GDM1 (cell line): ENCODE measurements around the gene NEIL3.
"Not testable (repeated sequence)": the region's sequence is repeated elsewhere in the genome, so short reads cannot be mapped to it uniquely, and the experiment has no call there.

ENCODE experiments used
- DNase-seq: peaks from one replicate; lab custom pipeline; 2025; lab: John Stamatoyannopoulos, UW

Gene NEIL3

DNA sequence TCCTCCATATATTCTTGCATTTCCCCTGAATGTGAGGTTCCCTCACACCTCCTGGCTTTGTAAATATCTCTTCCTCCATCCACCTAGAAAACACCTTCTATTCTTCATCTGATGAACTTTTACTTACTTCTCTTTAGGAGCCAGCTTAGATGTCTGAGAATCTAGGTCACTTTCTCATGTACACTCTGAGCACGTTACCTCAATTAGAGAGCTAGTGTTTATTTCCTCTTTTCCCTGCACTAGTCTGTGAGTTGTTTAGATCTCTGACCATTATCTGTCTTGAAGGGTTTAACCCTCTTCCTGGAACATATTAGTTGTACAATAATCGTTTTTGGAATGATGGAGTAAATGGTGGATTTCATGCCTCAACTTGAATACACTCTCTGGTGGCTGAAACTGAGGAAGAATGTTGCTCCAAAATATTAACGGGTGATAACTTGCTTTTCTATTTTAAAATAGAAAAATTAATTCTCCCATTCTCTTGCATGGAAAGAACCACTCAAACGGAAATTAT is 8.5 kb upstream of the NEIL3 start:
- no peak for DNase-seq

DNA sequence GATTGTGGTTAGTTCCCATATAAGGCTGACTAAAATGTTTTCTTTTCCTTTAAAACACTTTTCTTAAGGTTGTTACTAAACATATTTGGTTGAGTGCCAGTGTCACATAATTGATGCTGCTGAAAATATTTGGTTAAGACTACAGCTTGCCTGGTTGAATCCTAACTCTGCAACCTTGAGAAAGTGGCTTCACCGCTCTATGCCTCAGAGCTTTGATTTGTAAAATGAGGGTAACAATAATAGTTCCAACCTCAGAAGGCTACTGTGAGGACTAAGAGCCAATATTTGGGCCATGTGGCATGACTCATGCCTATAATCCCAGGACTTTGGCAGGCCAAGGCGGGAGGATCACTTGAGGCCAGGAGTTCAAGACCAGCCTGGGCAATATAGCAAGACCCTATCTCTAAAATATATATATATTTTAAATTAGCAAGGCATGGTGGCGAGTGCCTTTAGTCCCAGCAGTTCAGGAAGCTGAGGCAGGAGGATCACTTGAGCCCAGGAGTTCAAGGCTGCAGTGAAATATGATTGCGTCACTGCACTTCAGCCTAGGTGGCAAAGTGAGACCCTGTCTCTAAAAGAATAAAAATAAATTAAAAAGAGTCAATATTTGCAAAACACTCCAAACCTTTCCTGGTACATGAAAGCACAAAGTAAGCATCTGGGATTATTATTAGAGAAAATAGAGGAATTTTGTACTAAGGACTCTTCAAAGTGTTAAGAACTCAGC is 7.1 kb upstream of the NEIL3 start:
- DNase-seq = no peak

DNA sequence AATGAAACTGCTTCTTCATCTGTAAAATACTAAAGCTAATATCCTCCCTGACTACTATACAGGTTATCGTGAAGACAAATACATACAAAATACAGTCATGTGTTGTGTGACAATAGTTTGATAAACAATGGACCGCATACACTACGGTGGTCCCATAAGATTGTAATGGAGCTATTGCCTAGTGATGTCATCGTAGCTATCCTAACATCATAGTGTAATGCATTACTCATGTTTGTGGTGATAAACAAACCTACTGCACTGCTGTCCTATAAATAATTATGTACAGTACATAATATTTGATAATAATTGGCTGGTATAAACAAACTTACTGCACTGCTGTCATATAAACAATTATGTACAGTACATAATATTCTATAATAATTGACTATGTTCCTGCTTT is 5.6 kb upstream of the NEIL3 start:
- DNase-seq = no peak

DNA sequence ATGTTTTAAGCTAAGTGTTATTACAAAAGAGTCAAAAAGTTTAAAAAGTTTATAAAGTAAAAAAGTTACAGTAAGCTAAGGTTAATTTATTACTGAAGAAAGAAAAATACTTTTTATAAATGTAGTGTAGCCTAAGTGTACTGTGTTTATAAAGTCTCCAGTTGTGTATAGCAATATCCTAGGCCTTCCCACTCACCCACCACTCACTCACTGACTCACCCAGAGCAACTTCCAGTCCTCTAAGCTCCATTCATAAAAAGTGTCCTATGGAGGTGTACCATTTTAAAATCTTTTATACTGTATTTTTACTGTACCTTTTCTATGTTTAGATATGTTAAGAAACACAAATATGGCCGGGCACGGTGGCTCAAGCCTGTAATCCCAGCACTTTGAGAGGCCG is 4.8 kb upstream of the NEIL3 start:
- DNase-seq = not testable (repeated sequence)

DNA sequence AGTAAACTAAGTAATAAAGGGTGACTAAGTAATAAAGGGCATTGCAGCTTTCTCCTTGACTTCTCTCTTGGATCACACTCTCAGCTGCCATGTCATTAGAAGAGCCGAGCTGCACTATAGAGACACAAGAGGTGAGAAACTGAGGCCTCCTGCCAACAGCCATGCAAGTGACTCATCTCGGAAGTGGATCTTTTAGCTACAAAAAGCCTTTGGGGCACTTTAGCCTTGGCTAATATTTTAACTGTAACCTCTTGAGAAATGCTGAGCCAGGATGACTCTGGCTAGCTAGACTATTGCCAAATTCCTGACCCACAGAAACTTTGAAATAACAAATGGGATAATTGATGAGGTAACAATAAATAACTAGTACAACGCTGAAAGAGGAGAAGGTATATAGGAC is 1.5 kb upstream of the NEIL3 start:
- DNase-seq = no peak

DNA sequence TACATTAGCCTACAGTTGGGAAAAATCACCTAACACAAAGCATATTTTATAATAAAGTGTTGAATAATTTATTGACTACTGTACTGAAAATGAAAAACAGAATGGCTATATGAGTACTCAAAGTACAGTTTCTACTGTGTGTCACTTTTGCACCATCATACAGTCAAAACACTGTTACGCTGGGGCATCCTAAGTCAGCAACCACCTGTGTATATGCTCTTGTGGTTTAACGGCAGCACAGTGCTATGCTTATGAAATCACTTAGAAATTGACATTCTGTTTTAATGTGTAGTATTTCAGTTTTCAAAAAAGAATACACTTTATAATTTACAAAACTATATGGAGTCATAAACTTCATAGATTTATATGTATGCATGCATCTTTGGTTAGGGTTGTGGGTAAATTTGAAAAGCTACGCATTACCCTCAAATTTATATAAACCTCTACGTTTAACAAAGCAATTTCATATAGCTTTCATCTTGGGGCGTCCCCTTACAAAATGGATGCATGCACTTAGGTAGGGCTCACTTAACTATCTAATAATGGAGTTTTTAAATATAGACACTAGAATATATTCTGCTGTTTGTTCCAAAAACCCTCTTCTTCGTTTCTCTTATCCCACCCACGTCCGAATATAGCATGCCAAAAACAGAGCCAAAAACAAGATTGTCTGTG is 690 bp upstream of the NEIL3 start:
- no peak for DNase-seq

DNA sequence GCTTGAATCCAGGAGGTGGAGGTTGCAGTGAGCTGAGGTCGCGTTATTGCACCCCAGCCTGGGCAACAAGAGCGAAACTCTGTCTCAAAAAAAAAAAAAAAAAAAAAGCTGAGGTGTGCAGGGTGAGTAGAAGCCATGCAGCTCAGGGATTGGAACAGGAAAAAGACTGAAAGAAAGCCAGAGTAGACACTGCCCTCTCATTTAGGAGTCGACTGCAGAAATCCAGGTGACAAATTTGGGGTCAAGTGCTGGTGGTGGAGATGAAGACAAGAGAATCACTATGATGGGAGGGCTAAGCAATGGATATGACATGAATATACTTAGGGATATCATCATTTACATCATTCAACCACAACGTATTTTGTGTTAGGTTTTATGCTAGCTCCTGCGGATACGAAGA is 1.9 kb downstream of the NEIL3 start:
- no peak for DNase-seq

DNA sequence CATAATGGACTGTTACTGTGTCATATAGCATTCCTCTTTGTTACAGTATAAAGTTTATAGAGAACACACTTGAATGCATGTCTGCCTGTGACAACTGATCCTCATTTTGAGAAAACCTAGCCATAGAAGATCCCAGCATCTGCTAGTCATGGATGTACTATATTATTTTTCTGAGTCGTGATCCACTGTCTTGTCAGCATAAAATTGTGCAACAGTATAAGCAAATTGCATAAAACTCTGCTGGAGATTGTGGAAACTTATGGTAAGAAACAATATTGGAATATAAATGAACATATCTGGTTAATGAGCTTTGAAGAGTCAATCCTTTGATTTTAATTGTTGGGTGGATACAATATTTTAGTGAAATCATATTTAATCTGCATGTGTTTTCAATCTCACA is 3.6 kb downstream of the NEIL3 start:
- no peak for DNase-seq

DNA sequence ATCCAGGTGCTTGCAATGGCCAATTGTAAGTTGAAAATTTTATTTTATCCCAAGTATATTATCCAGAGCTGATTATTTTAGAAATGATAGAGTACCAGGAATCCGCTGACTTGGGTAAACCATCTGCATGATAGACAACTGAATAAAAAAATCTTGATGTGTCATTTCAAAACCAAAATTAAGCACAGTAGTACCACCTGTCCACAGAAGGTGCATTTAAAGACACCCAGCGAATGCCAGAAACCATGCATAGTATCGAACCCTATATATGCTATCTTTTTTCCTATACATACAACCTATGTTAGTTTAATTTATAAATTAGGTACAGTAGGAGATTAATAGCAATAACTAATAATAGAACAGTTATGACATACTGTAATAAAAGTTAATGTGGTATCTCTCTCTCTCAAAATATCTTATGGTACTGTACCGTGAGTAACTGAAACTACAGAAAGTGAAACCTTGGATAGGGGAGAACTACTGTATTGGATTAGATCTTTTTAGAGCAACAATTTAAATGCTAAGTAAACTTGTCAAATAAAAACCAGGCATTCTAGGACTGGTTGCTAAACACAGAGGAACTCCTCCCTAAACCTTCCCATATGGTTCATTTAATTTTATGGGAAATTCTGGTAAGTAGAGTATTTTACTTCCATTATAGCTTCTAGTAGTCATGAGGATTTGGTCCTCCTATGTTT is 6.2 kb downstream of the NEIL3 start:
- no peak for DNase-seq

DNA sequence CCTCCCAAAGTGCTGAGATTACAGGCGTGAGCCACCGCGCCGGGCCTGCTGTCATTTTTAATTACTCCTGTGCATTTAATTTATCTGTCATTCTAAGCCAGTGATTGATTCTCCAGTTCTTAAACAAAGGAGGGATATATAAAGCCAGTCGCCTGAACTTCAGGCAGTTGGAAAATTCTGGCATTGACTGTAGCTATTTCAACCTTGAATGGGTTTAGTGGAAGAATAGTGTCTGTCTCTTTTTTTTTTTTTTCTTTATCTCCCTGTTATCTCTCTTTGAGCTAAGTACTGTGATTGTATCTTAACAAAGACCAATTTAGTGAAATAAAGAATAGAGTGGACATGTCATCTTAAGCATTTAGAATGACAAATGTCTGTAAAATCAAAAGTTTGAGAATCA is 11.0 kb downstream of the NEIL3 start:
- DNase-seq = no peak

DNA sequence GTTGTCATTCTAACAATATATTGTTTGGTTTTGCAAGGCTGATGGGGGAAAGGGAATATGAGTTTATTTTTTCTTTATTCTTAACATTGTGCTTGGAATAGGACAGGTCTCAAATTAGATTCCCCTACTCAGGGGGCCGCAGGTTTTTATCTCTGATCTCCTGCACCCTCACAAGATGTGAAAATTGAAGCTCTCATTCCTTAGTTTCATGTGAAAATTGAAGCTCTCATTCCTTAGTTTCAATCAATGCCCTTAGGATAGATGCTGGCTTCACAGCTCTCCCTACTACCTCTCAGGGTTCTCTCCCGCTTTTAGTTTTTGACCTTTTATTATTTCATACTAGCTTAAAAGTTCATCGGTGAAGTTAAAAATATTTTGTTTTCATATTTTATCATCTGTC is 12.0 kb downstream of the NEIL3 start:
- DNase-seq = no peak

DNA sequence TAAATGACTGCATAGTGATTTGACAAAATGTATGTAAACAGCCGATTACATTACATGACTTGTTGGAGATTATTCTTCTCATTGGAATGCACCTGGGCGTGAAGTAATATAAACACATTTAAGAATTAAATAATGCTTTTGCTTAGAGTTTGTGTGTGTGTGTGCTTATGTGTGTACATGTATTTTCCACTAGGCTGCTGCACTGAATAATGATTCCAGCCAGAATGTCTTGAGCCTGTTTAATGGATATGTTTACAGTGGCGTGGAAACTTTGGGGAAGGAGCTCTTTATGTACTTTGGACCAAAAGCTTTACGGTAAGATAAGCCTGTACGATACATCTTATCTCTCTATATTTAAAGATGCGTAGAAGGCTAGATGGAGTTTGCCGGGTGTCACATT is 12.6 kb downstream of the NEIL3 start:
- DNase-seq = no peak

DNA sequence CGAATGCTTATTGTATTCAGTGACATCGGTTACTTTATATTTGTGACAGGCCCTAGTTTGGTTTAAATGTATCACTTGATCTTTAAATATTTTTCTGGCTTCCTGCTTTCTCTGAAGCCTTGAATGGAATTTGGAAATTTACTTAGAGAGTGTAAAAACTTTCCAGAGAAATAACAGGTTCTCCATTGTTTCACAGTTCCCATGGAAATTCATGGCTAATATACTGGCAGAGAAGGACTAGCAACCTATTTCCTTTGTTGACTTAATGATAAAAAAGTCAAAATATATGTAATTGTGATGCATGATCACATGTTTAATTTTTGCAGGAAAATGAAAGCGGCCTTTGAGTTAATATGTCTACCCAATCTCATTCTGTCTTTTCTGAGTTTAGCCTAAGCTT is 13.2 kb downstream of the NEIL3 start:
- no peak for DNase-seq

DNA sequence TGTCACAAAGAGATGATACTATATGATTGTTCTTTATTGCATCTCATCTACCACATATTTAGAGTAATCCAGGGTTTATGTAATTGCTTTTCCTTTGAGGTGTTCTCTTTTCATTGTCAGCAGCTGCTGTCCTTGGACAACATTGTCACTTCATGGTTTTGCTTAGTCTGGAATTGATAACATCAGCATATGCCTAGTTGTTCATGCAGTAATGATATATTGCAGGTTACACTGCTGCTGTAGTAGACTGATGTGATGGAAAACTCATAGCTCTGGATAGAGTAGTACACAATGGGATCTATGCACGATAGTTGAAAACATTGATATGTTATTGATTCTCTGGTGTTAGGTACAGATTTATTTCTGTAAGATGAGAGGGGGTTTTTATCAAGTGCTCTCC is 13.7 kb downstream of the NEIL3 start:
- DNase-seq = no peak

DNA sequence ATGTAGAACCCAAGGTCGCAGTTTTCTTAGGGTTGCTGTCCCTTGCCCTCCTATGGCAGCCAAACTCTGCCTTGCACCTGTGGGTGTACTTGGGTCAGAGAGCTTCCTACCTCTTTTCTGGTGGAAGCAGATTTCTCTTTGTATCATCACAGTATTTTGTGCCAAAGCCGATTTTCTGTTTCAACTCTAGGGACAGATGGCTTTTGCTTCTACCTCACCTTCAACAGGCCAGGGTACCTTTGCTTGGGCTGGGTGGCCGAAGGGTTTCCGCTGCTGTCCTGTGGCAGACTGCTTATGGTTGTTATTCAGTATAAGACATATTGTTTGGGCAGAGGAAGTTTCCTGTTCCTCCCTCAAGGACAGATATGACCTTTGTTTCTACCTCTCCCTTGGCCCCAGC is 22.4 kb downstream of the NEIL3 start:
- DNase-seq = no peak

DNA sequence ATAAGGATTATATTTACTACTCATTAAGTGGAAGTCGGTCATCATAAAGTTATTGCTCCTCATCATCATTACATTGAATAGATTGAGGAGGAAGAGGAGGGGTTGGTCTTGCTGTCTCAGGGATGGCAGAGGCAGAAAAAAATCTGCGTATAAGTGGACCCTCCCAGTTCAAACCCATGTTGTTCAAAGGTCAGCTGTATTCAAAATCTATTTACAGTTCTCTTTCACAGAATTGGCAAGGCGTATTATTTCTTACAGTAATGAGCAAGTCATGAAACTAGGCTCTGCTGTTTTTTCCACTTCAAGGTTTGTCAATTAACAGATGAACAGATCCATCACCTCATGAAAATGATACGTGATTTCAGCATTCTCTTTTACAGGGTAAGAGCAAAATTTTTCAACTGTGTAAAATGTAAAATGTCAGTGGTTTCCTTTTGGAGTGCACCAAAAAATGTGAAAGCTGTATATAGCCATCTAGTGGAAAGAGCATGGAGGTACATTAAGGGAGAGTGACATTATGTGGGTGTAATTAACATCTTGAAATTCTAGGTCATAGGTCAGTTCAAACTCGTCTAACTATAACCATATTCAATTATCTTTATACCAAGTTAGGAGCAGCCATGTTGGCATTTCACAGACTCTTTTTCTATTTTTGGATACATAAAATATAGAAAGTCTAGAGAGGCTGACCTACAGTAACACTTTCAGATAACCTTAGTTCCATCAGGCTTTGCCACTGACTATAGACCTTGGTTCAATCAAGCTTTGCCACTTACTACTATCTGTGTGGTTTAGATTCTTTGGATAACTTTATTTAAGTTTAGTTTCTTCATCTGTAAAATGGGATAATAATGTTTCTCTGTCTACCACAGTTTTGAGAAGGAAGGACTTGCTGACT is 30.1 kb downstream of the NEIL3 start:
- DNase-seq = no peak

DNA sequence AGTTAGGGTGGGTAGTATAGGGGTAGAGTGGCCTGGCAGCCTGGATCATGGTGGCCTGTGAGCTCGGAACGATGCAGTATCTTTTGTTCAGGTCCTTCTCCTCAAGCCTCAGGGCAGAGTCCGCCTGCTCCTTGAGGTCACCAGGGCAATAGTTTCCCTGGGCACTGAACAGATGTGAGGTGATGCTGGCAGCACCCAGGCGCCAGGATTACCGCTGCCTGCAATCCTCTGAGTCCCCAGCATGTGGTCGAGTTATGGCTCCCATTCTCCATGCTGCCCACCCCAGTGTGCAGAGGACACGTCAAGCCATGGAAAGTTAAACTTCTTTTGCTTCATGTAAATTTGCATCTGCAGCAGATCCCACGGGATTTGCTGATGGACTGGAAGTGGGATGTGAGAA is 38.7 kb downstream of the NEIL3 start:
- no peak for DNase-seq

DNA sequence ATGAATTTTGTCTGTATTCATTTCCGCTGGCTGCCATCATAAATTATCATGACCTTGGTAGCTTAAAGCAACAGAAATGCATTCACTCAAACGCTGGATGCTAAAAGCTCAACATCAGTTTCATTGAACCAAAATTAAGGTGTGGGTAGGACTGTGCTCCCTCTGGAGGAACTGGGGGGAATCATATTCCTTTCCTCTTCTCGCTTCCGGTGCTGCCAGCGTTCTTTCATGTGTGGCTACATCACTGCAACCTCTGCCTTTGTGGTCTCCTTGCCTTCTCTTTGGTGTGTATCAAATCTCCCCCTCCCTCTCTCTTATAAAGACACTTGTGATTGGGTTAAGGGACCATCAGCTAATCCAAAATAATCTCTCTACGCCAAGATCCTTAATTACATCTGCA is 39.5 kb downstream of the NEIL3 start:
- no peak for DNase-seq

DNA sequence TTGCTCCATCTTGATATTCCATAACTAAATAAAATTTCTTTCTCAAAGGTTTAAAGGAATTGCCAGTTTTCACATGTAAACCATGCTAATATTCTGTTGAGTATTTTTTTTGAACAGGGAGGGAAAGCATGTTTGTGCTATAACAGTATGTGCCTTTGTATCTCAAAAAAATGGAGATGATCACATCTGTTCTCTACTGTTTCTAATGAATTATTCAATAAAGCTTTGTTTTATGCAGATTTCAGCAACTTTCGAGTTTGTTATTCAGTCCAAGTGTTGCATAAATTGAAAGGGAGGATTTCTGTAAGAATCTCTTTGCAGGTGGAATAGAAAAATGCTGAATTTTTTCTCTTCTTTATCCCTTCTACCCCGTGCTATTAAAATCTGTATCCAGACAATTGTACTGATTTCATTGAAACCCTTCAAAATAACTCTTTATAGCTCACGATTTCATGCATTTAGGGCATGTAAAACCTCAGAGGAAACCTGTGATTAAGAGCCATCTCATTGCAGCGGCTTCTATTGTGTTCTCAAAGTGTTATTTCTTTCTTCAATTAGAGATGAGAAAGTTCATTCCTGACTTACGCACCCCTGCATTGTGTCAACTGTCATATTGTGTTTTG is 42.1 kb downstream of the NEIL3 start:
- DNase-seq = no peak

DNA sequence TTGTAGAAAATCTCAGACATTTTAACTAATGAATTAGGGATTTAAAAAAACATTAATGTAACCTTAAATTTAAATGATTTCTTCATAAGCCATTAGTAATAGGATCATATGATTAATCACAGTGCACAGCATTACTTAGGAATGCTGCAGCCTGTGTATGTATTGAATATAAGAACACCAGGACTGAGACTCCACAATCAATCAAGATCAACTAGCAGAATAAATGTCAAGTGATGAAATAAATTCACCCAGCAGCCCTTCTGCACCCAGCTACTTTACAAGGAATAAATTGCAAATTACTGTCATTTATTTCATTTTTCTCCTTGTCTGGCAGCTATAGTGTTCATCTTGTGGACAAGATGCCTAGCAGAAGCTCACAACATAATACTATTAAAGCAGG is 46.5 kb downstream of the NEIL3 start:
- DNase-seq = no peak

DNA sequence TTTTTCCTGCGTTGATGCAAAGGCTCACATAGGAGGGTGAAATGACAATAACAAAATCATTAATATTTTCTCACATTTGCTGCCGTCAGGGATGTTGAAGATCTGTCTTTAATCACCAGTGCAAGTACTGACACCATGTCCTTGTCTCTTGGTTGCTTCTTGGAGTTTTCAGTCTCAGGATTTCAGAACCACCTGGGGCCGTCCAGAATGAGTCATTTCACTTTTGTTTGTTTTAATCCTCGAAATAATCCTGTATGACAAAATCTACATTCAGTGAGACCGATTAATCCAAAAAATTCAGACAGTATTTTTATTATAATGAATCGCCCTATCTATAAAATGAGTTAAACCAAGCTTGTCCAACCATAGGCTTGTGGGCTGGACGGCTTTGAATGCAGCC is 47.2 kb downstream of the NEIL3 start:
- no peak for DNase-seq

DNA sequence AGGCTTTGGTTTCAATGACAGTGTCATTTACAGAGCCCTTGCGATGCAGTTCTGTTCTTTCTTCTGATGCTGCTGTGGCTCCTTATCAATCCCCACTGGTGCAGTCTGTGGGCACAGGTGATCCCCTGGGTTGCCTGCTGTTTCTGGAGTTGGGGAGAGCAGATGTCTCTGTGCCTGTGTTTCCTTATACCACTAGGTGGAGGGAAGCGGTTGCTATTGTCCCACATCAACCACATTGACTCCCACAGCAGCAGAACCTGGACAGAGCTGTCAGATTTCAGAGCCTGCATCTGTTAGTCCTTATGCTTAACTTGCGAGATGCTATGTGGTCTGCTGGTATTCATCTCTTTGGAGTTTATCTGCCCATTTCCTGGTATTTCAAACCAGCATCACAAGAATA is 57.7 kb downstream of the NEIL3 start:
- no peak for DNase-seq
